ENCODE measurements around the gene UQCR10.
A peak's percentile ranks its signal among the peaks of the same experiment; 100 is the strongest.

Gene UQCR10

DNA sequence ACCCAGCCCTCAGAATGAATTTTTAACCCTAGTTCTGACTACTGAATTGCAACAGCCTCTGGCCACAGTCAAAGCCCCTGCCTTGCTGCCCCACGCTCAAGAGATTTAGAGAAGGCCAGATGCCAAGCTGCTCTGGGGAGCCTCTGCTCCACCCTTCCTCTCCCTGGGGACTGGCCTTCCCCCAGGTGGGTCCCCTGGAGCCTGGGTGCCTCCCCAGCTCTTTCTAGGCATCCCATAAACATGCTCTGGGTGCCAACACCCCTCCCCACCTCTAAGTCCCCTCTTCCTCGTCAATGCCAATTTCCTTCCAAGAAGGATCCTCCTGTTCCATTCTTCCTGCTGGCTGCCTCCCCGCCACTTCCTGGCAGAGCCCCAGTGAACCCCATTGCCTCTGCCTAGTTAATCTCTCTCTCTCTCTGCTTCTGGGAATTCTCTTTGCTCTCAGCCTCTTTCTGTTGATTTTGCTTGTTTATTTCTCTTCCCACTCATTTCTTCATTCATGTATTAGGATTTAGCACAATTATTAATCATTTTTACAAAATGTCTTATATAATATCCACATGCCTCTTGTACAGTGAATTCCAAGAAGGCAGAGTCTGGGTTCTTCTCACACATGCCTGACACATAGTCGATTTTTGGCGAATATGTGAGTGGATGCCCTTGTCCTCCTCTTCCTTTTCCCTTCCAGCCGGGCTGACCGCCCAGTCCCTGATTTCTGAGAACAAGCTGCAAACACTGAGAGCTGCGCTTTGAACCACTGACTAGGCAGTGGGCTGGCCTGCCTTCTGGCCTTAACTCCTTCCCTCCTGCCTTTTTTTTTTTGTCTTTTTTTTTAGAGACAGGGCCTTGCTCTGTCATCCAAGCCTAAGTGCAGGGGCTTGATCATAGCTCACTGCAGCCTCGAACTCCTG lies 17.5 kb downstream of the UQCR10 start:
- Histone ChIP-seq H3K4me3 (ENCODE audit: low read depth, low read length) (no peak overlapping the region), H3K9me3 (ENCODE audit: control insufficient read depth, low read length) (no peaks in the 10 kb centered on the region), H3K9ac (no peak overlapping the region), H2AFZ (no peak overlapping the region), H3K4me1 (peaks cover 20% of the 10 kb centered on the region), H3K27ac (peak overlapping the region; percentile 24), H3K79me2 (no peaks in the 10 kb centered on the region), H3K27me3 (ENCODE audit: control insufficient read depth, insufficient read depth, low read length) (no peaks in the 10 kb centered on the region), H3K36me3 (ENCODE audit: control insufficient read depth, insufficient read depth, low read length) (no peaks in the 10 kb centered on the region), H3K4me2 (ENCODE audit: low read length) (no peak overlapping the region)
- TF ChIP-seq CTCF (IDR thresholded peaks at IDR 0.05) = no peak

DNA sequence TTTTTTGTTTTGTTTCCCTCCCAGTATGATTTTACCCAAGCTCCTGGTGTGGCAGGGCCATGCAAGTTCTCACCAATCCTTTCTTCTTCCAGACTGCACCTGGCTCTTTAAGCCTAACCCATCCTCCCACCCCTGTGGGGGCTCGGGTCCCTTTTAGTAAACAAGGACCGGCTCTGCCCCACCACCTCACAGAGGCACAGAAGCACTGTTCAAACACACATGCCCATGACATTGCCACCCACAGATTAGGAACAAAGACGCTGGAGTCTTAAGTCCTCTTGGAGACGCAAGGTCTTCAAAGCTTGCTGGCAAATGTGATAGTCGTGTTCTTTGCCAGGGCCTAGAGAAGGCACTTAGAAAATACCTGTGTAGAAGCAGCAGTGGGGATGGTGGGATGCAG lies 18.9 kb downstream of the UQCR10 start:
- H3K27ac ChIP-seq = no peak overlapping the region
- no peak for TF ChIP-seq CTCF (IDR thresholded peaks at IDR 0.05)
- H3K27me3 ChIP-seq (ENCODE audit: control insufficient read depth, insufficient read depth, low read length) = no peaks in the 10 kb centered on the region
- no peak overlapping the region for H3K9ac ChIP-seq
- H3K4me2 ChIP-seq (ENCODE audit: low read length) = no peak overlapping the region
- H3K9me3 ChIP-seq (ENCODE audit: control insufficient read depth, low read length) = no peaks in the 10 kb centered on the region
- H2AFZ ChIP-seq = no peak overlapping the region
- H3K4me3 ChIP-seq (ENCODE audit: low read depth, low read length) = no peak overlapping the region
- no peaks in the 10 kb centered on the region for H3K79me2 ChIP-seq
- no peaks in the 10 kb centered on the region for H3K36me3 ChIP-seq (ENCODE audit: control insufficient read depth, insufficient read depth, low read length)
- H3K4me1 ChIP-seq = peaks cover 16% of the 10 kb centered on the region

DNA sequence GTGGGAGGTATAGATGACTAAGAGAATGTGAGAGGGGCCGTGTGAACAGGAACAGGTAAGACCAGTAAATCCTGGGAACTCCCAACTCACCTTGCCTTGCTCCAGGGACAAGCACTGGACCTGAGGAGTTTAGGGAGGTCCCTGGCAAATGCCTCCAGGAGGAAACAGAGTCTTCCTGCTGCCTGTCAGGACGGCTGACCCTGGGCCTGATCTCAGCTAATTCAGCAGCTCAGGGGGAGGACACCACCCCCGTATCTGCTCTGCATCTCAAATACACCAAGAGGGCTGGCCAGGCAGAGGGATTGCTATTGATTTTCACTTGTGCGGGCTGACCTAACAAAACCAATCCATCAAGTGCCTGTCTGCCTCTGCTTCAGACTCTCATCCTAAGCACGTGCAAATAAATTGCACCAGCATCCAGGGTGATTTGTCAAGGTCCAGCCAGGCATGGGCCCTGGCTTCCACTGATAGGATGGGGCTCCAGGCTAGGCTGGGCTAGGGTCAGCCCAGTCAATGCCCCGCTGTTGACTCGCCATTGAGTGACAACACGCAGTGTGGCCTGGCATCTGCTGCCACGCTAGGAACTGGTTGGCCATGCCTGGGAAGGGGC lies 20.3 kb downstream of the UQCR10 start:
- H3K9ac ChIP-seq = no peak overlapping the region

DNA sequence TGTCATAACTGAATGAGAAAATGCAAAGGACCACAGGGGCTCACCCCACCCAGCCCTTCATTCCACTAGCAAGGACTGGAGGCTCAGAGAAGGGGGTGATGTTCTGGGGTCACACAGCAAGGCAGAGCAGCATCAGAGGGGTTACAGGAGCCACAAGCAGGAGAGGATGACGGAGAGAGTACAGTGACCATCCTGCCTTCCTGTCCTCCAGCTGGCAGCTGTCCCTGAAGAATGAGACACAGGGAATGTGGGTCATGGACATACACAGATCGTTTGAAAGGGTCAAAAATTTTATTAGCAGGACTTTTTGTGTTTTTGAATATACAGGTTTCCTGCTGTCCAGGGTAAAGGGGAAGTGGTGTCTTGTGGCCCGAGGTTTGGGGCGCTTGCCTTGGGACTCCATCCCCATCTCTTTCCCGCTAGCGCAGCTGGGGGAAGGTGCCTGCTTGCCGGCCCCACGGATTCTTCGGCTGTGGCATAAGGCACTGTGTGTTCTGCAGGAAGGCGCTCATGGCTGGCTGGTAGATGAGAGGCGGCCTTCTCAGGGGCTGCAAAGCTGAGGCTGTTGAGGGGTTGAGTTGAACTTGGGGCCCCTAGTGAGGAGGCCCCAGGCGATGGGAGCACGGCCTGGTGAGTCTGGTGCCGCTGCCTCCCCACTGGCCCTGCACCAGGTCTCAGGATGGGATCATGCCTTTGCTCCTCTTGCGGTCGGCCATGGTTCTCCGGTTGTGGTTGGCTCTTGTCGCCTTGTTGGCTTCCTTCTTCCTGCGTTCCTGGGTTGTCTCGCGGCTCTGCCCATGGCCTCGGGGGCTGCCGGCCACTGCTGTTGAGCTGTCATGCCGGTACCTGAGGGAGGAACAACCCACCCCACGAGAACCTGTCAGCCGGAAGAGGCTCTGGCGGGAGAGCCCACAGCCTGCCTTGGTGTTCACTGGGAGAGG lies 21.4 kb downstream of the UQCR10 start:
- no peak overlapping the region for H3K4me2 ChIP-seq (ENCODE audit: low read length)
- no peaks in the 10 kb centered on the region for H3K27me3 ChIP-seq (ENCODE audit: control insufficient read depth, insufficient read depth, low read length)
- H3K4me1 ChIP-seq = peaks cover 6% of the 10 kb centered on the region
- no peak overlapping the region for H2AFZ ChIP-seq
- H3K9me3 ChIP-seq (ENCODE audit: control insufficient read depth, low read length) = no peaks in the 10 kb centered on the region
- H3K27ac ChIP-seq = no peak overlapping the region
- H3K9ac ChIP-seq = no peak overlapping the region
- H3K36me3 ChIP-seq (ENCODE audit: control insufficient read depth, insufficient read depth, low read length) = no peaks in the 10 kb centered on the region
- no peak for TF ChIP-seq CTCF (IDR thresholded peaks at IDR 0.05)
- H3K4me3 ChIP-seq (ENCODE audit: low read depth, low read length) = no peak overlapping the region
- H3K79me2 ChIP-seq = no peaks in the 10 kb centered on the region

More for the DNA sequence above, 20.3 kb downstream of the UQCR10 start:
- no peak for TF ChIP-seq CTCF (IDR thresholded peaks at IDR 0.05)
- H3K79me2 ChIP-seq = no peaks in the 10 kb centered on the region
- H3K27ac ChIP-seq = peak overlapping the region; percentile 51
- H3K4me2 ChIP-seq (ENCODE audit: low read length) = peak overlapping the region; percentile 17
- no peaks in the 10 kb centered on the region for H3K27me3 ChIP-seq (ENCODE audit: control insufficient read depth, insufficient read depth, low read length)
- H3K4me1 ChIP-seq = peaks cover 6% of the 10 kb centered on the region
- H3K36me3 ChIP-seq (ENCODE audit: control insufficient read depth, insufficient read depth, low read length) = no peaks in the 10 kb centered on the region
- H3K9me3 ChIP-seq (ENCODE audit: control insufficient read depth, low read length) = no peaks in the 10 kb centered on the region
- H3K4me3 ChIP-seq (ENCODE audit: low read depth, low read length) = no peak overlapping the region
- H2AFZ ChIP-seq = peak overlapping the region; percentile 5
